Hepatocyte (in vitro differentiated cells): ENCODE results near the gene CITED4.

Experiments used
- CTCF ChIP-seq: fragments of 200-600 bp; sonication (generic); IDR thresholded peaks from 2 replicates; pipeline ENCODE4 v1.5.1; 2016; ENCODE audit warnings: antibody characterized with exemption, mild to moderate bottlenecking; ENCODE audit not compliant: poor library complexity
- EZH2 ChIP-seq: fragments of 200-600 bp; sonication (generic); IDR thresholded peaks from 2 replicates; pipeline ENCODE4 v1.6.1; 2016; ENCODE audit warnings: antibody characterized with exemption, mild to moderate bottlenecking, borderline replicate concordance

- no peak for TF ChIP-seq CTCF
- no peak for TF ChIP-seq EZH2
Measured at GRCh38 chr1:40860706-40861223, 1.4 kb downstream of the CITED4 start.
